CD4-positive, CD25-positive, alpha-beta regulatory T cell (primary cell): Measurements from ENCODE around the gene PPIF. TPM values are rescaled to one million over a fixed set of nuclear protein-coding genes. Genes with fewer than 3 reads are reported as not detected.
"Not testable (repeated sequence)": the region's sequence is repeated elsewhere in the genome, so short reads cannot be mapped to it uniquely, and the experiment has no call there.

Source experiments
- ATAC-seq, 2 donors: fragments of 150-1000 bp; cut with Tn5 transposase; one replicate each; pipeline ENCODE4 v1.10.0; 2021; ENCODE audit warnings: low read depth in 2 of 2, moderate number of reproducible peaks in 2 of 2, moderate library complexity in 1 of 2
- DNase-seq, 3 donors: peaks; one replicate each; pipeline versions ENCODE4 v3.0.0 to v3.0.0-alpha.2; 2012 to 2022; ENCODE audit warnings: mixed read lengths in 1 of 3
- H3K27ac ChIP-seq: one replicate; pipeline ENCODE4 v1.7.0; 2013; ENCODE audit warnings: mild to moderate bottlenecking, low read length; ENCODE audit not compliant: insufficient read depth, poor library complexity, severe bottlenecking
- H3K27me3 ChIP-seq: one replicate; pipeline ENCODE4 v1.7.0; 2013; ENCODE audit warnings: low read length; ENCODE audit not compliant: control insufficient read depth, insufficient read depth
- H3K36me3 ChIP-seq: one replicate; pipeline ENCODE4 v1.7.0; 2013; ENCODE audit warnings: mild to moderate bottlenecking, low read length, moderate library complexity; ENCODE audit not compliant: control insufficient read depth, insufficient read depth
- H3K4me1 ChIP-seq: 2 replicates; pipeline ENCODE4 v1.7.0; 2013; ENCODE audit warnings: mild to moderate bottlenecking, low read length; ENCODE audit not compliant: insufficient read depth, control insufficient read depth, poor library complexity, severe bottlenecking
- H3K4me3 ChIP-seq: one replicate; pipeline ENCODE4 v1.7.0; 2013; ENCODE audit warnings: low read depth, mild to moderate bottlenecking, low read length, moderate library complexity
- H3K9me3 ChIP-seq, 2 experiments: 1 replicate in 1 of 2; 2 replicates in 1 of 2; pipeline ENCODE4 v1.7.0; 2013; ENCODE audit warnings: low read length in 2 of 2, mild to moderate bottlenecking in 1 of 2, moderate library complexity in 1 of 2; ENCODE audit not compliant: control insufficient read depth in 2 of 2
- H3K27ac Mint-ChIP-seq, 3 donors: one replicate each; pipeline ENCODE4 v1.8.0; 2020 to 2022; ENCODE audit warnings: mild to moderate bottlenecking in 3 of 3, mixed read lengths in 3 of 3, moderate library complexity in 2 of 3
- H3K27me3 Mint-ChIP-seq: one replicate; pipeline ENCODE4 v1.8.0; 2022; ENCODE audit warnings: mild to moderate bottlenecking, mixed read lengths
- H3K36me3 Mint-ChIP-seq: one replicate; pipeline ENCODE4 v1.8.0; 2020; ENCODE audit warnings: mixed read lengths
- H3K4me1 Mint-ChIP-seq, 4 donors: one replicate each; pipeline ENCODE4 v1.8.0; 2020 to 2022; ENCODE audit warnings: mixed read lengths in 4 of 4, mild to moderate bottlenecking in 1 of 4
- H3K4me3 Mint-ChIP-seq, 4 donors: one replicate each; pipeline ENCODE4 v1.8.0; 2020 to 2022; ENCODE audit warnings: mild to moderate bottlenecking in 4 of 4, mixed read lengths in 4 of 4, moderate library complexity in 3 of 4
- H3K9me3 Mint-ChIP-seq, 7 donors: one replicate each; pipeline ENCODE4 v1.8.0; 2020 to 2022; ENCODE audit warnings: mixed read lengths in 7 of 7, mild to moderate bottlenecking in 3 of 7, moderate library complexity in 2 of 7
- polyA plus RNA-seq, 4 donors: library from polyadenylated mRNA; unstranded; fragments of 300-500 nt; fragmentation: Illumina TruSeq; gene quantifications; one replicate each; pipeline ENCODE4 v1.2.3, GENCODE V29; 2021
- total RNA-seq: library from RNA; stranded (reverse); gene quantifications from one replicate; pipeline ENCODE4 v1.2.3, GENCODE V29; 2022

PPIF gene
- total and polyA plus RNA-seq, 5 donors from 2014 or later: 15.5 to 60.2 (median 18.0) TPM

DNA sequence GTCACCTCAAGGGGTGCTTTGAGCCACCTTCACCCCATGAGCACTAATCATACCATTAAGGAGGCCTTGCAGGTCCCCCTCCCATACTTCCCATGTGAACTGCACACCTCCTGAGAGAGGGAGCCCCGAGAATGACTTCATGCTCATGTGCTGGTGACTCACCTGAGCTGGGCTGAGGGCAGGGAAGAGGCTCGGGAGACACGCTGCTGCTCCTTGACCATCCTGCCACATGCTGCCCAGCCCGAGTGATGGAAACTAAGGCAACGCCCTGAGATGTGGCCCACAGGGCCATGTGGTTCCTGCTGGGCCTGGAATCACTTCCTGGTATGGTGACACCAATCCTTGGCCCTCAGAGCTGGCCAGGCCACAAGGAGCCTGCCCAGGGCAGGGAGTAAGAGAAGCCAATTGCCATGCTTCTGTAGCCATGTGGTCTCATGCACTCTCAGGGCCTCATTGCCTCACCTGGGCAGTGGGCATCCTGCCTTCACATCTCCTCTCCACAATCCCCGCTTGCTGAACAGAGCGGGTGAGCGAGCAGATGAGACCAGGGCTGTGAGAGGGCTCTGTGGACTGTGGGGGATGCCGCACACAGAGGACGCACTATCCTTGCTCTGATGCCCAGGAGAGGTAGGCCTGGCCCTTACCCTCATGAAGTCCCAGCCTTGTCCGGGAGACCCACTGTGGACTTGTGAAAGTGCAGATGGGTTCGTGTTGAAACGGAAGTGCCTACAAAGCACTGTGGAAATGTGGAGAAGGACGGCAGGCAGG lies 18.3 kb upstream of the PPIF start:
- H3K27ac ChIP-seq: no peak overlapping the region
- H3K9me3 ChIP-seq: no peaks in the 10 kb centered on the region
- no peak for DNase-seq
- H3K4me3 ChIP-seq: no peak overlapping the region
- Mint-ChIP-seq H3K9me3 (peaks cover 0 to 3% (median 0%) of the 10 kb centered on the region in 7 donors), H3K36me3 (no peaks in the 10 kb centered on the region), H3K27ac (peak overlapping the region in 1 of 3 donors; percentile 1), H3K27me3 (no peaks in the 10 kb centered on the region), H3K4me3 (no peak overlapping the region), H3K4me1 (peaks cover 10 to 26% (median 15%) of the 10 kb centered on the region in 4 donors)
- H3K4me1 ChIP-seq: peaks cover 10% of the 10 kb centered on the region
- no peaks in the 10 kb centered on the region for H3K36me3 ChIP-seq
- no peaks in the 10 kb centered on the region for H3K27me3 ChIP-seq
- no peak for ATAC-seq

DNA sequence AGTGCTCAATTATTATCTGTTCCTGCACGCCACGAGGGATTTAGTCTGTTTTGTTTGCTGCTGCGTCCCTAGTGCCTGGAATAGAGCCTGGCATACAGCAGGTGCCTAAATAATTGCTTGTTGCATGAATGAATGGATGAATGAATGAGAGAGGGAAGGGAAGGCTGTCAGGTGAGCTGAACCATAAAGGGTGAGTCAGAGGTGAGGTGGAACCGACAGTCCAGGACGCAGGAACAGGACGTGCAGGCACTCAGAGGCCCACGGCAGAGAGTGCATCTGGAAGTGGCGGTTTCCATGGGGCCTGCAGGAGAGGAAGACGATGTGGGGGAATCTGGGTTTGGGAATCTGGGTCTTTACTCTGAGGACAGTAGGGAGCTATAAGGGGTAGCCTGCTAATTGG lies 17.7 kb upstream of the PPIF start:
- ATAC-seq (no peak), DNase-seq (no peak)
- Histone ChIP-seq H3K27ac (no peak overlapping the region), H3K4me1 (peaks cover 10% of the 10 kb centered on the region), H3K36me3 (no peaks in the 10 kb centered on the region), H3K9me3 (no peaks in the 10 kb centered on the region), H3K4me3 (no peak overlapping the region), H3K27me3 (no peaks in the 10 kb centered on the region)
- peaks cover 7 to 23% (median 17%) of the 10 kb centered on the region in 4 donors for H3K4me1 Mint-ChIP-seq
- no peak overlapping the region for H3K4me3 Mint-ChIP-seq
- H3K36me3 Mint-ChIP-seq: no peaks in the 10 kb centered on the region
- H3K27me3 Mint-ChIP-seq: peaks cover 2% of the 10 kb centered on the region
- peak overlapping the region in 2 of 3 donors; percentile 1 to 77 for H3K27ac Mint-ChIP-seq
- H3K9me3 Mint-ChIP-seq: peaks cover 0 to 3% (median 0%) of the 10 kb centered on the region in 7 donors

DNA sequence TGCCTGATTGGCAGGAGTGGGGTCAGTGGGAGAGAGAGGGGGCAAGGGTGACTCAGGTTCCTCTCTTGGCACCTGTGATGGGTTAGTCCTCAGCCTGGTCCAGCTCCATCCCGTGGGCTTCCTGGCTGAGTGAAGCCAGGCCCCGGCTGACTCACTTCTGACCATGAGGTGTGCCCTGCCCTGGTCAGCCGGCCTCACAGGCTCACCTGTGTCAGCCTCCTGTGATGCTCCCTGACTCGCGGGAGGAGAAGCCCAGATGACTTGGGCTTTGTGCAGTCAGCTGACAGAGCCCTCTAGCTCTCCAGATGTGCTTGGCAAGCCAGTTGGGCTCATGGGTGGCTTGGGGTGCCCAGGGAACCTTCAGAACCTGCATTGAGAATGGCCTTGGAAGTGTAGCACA lies 16.0 kb upstream of the PPIF start:
- Histone ChIP-seq H3K27me3 (no peaks in the 10 kb centered on the region), H3K36me3 (no peaks in the 10 kb centered on the region), H3K4me3 (no peak overlapping the region), H3K9me3 (no peaks in the 10 kb centered on the region), H3K27ac (no peak overlapping the region), H3K4me1 (peaks cover 10% of the 10 kb centered on the region)
- ATAC-seq (peak in 1 of 2 donors; percentile 16), DNase-seq (no peak)
- Mint-ChIP-seq H3K36me3 (no peaks in the 10 kb centered on the region), H3K27ac (peak overlapping the region; percentile 14 to 76 (median 41)), H3K9me3 (peaks cover 0 to 3% (median 0%) of the 10 kb centered on the region in 7 donors), H3K4me3 (no peak overlapping the region), H3K27me3 (peaks cover 5% of the 10 kb centered on the region), H3K4me1 (peaks cover 7 to 24% (median 18%) of the 10 kb centered on the region in 4 donors)

DNA sequence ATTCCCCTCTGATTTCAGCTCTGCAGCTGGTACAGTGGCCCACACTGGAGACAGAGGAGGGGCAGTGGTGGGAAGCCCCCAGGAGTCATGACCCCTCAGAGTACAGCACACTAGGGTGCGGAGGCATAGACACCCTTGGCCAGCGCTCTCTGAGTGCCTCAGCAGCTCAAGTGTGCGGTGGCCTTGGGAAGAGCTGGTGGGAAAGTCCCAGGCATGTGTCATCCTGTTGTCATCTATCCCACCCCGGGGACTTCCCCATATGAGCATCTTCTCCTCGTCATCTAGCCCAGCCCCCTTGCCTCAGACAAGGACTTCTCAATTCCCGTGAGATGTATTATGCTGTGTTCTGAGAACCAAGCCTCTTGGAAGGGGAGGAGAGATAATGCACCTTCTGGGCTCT lies 15.6 kb upstream of the PPIF start:
- DNase-seq: peak; percentile 28 to 76 (median 64)
- peaks cover 0 to 3% (median 0%) of the 10 kb centered on the region in 7 donors for H3K9me3 Mint-ChIP-seq
- peak; percentile 79 to 83 for ATAC-seq
- Histone ChIP-seq H3K36me3 (no peaks in the 10 kb centered on the region), H3K27me3 (no peaks in the 10 kb centered on the region), H3K4me1 (peaks cover 10% of the 10 kb centered on the region), H3K4me3 (no peak overlapping the region), H3K9me3 (no peaks in the 10 kb centered on the region), H3K27ac (no peak overlapping the region)
- H3K36me3 Mint-ChIP-seq: no peaks in the 10 kb centered on the region
- peak overlapping the region in 1 of 4 donors; percentile 7 for H3K4me3 Mint-ChIP-seq
- H3K27ac Mint-ChIP-seq: peak overlapping the region; percentile 14 to 76 (median 41)
- peaks cover 7 to 26% (median 19%) of the 10 kb centered on the region in 4 donors for H3K4me1 Mint-ChIP-seq
- H3K27me3 Mint-ChIP-seq: peaks cover 5% of the 10 kb centered on the region

DNA sequence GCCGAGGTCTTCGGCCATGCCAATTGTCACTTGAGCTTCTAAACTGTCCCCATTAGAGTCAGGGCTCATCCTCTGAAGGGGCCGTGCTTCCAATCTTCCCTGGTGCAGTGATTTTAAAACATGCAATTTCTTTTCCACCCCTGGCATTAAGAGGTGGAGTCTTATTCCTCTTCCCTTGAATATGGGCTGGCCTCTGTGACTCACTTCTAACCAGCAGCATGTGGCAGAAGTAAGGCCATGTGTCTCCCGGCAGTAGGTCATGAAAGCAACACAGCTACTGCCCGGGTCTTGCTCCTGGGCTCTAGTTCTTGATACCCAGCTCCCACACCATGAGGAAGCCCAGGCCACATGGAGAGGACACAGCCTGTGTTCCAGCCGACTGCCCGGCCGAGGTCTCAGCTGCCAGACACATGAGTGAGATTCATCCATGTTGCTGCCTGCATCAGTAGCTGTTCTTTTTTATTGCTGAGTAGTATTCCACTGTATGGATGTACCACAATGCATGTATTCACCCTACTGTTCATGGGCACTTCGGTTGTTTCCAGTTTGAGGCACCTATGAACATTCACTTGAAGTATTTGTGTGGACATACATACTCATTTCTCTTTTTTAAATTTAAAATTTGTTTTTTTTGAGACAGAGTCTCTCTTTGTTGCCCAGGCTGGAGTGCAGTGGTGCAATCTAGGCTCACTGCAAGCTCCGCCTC lies 14.5 kb upstream of the PPIF start:
- H3K36me3 Mint-ChIP-seq, ATAC-seq, H3K9me3 Mint-ChIP-seq, H3K4me1 ChIP-seq, H3K4me3 Mint-ChIP-seq, H3K36me3 ChIP-seq, H3K27ac ChIP-seq, H3K4me3 ChIP-seq, H3K27me3 ChIP-seq, H3K9me3 ChIP-seq, H3K27me3 Mint-ChIP-seq, H3K27ac Mint-ChIP-seq, DNase-seq: not testable (repeated sequence)
- H3K4me1 Mint-ChIP-seq: peaks cover 7 to 26% (median 19%) of the 10 kb centered on the region in 4 donors

DNA sequence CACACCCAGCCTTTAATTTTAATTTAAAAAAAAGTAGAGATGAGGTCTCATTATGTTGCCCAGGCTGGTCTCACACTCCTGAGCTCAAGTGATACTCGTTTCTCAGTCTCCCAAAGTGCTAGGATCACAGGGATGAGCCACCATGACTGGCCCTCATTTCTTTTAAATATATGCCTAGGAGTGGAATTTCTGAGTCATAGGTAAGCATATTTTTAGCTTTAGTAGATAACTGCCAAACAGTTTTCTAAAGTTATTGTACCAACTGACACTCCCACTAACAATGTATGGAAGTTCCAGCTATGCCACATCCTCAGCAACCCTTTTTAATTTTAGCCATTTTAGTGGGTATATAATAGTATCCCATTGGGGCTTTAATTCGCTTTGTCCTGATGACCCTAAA lies 13.8 kb upstream of the PPIF start:
- H3K4me1 Mint-ChIP-seq: peaks cover 7 to 26% (median 19%) of the 10 kb centered on the region in 4 donors
- H3K27me3 Mint-ChIP-seq: peaks cover 5% of the 10 kb centered on the region
- H3K27ac Mint-ChIP-seq: peak overlapping the region in 1 of 3 donors; percentile 80

DNA sequence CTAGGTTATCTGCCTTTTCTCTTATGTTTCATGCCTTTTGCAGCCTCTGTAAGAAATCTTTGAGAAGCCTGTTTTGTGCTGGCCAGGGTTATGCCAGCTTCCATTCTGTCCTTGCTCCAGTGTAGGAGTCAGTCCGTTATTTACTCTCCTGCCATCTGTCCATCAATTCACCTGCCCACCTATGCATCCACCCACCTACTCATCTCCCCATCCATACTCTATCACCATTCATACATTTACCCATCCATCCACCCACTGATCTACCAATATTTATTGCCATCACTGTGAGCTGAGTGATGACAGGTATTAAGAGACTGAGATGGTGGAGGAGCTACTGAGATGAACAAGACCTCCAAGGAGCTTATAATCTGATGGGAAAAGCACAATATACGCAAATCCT lies 12.7 kb upstream of the PPIF start:
- DNase-seq (no peak), ATAC-seq (no peak)
- Mint-ChIP-seq H3K4me3 (no peak overlapping the region), H3K36me3 (no peaks in the 10 kb centered on the region), H3K27me3 (peaks cover 5% of the 10 kb centered on the region), H3K27ac (no peak overlapping the region), H3K9me3 (peaks cover 0 to 3% (median 0%) of the 10 kb centered on the region in 7 donors), H3K4me1 (peaks cover 5 to 27% (median 19%) of the 10 kb centered on the region in 4 donors)
- Histone ChIP-seq H3K4me1 (peaks cover 10% of the 10 kb centered on the region), H3K4me3 (no peak overlapping the region), H3K27ac (no peak overlapping the region), H3K9me3 (no peaks in the 10 kb centered on the region), H3K27me3 (no peaks in the 10 kb centered on the region), H3K36me3 (no peaks in the 10 kb centered on the region)

More for the DNA sequence above, 13.8 kb upstream of the PPIF start:
- Histone ChIP-seq H3K27me3 (no peaks in the 10 kb centered on the region), H3K4me1 (peaks cover 10% of the 10 kb centered on the region), H3K4me3 (no peak overlapping the region), H3K9me3 (no peaks in the 10 kb centered on the region), H3K36me3 (no peaks in the 10 kb centered on the region), H3K27ac (no peak overlapping the region)
- H3K9me3 Mint-ChIP-seq: peaks cover 0 to 3% (median 0%) of the 10 kb centered on the region in 7 donors
- H3K4me3 Mint-ChIP-seq: no peak overlapping the region
- no peaks in the 10 kb centered on the region for H3K36me3 Mint-ChIP-seq
- no peak for ATAC-seq
- DNase-seq: no peak
